Measurements from ENCODE around the gene PRDM16.

GRCh38 chr1:3372317-3372716 is 303.3 kb downstream of the PRDM16 start:
- TF ChIP-seq CTCF (IDR thresholded peaks at IDR 0.05) (no peak), POLR2A (IDR thresholded peaks at IDR 0.05) (no peak)
